HG03196 (cell line): ENCODE data around the gene ZNF165.
"Not testable (repeated sequence)": the region's sequence is repeated elsewhere in the genome, so short reads cannot be mapped to it uniquely, and the experiment has no call there.

Source experiments
- ATAC-seq: cut with Tn5 transposase; IDR thresholded peaks from one replicate; pipeline ENCODE4 v1.9.1; 2021; ENCODE audit not compliant: unreplicated experiment

Gene ZNF165

GRCh38 chr6:28080381-28080630 lies at the start of gene ZNF165:
TSS of gene ZNF165 (plus strand) at chr6:28080568. CDS start at chr6:28085481, 4,913 bp downstream.
- not testable (repeated sequence) for ATAC-seq

GRCh38 chr6:28053584-28053983 lies 26.8 kb upstream of the ZNF165 start:
- no peak for ATAC-seq

DNA sequence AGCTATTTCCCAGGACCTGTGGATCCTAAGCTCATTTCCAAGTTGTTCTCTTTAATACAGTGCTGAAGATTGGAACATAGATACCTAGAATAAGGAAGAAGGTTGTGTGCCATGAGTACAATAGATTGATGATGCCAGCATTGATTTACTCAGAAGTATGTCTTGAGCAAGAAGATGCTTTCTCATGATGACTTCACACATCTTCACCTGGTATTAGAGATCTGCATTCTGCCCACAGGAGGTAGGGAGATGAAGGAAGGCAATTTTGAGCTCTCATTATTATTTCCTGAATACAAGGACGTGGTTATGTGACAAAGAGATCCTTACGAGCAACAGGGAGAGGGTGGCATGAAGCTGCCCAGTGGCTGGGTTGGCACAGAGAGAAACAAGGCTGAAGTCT lies 20.0 kb upstream of the ZNF165 start:
- ATAC-seq: no peak

GRCh38 chr6:28064272-28064671 lies 16.1 kb upstream of the ZNF165 start:
- no peak for ATAC-seq

DNA sequence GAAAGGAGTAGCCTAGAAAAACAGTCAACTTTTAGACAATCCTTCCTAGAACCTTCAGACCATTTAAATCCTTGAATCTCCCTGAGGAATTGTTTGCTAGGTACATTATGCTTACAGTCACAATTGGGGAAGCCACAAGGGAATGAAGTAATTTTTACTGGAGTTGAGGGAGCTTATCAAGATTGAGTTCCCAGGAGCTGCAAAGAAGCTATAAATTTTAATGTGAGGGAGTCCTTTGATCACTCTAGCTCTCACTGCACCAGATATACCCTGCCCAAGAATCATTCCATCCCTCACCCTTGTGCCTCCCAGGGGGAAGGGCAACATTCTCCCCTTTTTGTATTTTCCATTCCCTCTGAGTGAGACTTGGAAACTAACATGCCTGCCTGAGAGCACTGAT lies 12.3 kb upstream of the ZNF165 start:
- no peak for ATAC-seq

DNA sequence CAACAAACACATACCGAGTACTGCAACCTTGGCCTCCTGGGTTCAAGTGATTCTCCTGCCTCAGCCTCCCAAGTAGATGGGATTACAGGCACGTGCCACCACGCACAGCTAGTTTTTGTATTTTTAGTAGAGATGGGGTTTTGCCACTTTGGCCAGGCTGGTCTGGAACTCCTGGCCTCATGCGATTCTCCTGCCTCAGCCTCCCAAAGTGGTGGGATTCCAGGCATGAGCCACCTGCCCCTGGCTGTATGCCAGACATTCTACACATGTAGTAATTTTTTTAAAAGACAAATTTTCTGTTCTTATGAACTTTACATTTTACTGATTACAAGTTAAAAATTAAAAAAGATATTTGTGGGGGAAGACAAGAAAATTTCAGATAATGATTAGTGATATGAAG lies 9.4 kb upstream of the ZNF165 start:
- ATAC-seq: not testable (repeated sequence)

DNA sequence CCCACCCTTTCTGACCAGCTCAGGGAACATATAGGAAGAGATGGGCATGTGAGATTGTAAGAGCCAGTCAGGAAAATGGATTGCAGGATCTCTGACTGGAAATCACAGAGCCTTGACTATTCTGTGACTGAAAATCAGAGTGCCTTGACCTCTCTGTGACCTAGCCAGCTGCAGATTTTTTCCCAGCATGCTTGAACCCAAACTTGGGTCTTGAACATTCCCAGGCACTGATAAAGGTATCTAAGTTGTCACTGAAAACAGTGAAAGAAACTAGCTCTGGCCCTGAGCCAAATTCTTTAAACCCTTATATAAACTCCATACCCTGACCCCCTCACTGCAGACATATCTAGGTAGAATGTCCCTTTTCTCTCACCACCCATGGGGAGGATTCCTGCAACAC lies 2.3 kb upstream of the ZNF165 start:
- ATAC-seq: no peak

DNA sequence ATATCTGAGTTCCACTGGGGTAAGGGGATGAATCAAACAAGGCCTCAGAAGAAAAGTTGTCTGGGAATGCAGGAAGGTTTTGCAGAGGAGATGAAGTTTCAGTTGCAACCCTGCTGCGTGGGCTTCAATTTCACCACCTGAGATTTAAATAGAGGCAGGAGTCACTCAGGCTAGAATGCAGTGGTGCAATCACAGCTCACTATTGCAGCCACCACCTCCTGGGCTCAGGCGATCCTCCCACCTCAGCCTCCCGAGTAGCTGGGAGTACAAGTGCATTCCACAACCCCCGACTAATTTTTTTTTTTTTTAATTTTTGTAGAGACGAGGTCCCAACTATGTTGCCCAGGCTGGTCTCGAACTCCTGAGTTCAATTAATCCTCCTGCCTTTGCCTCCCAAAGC lies 1.5 kb upstream of the ZNF165 start:
- ATAC-seq: no peak

GRCh38 chr6:28080631-28081485 lies 490 bp downstream of the ZNF165 start:
- peak; percentile 70 for ATAC-seq

DNA sequence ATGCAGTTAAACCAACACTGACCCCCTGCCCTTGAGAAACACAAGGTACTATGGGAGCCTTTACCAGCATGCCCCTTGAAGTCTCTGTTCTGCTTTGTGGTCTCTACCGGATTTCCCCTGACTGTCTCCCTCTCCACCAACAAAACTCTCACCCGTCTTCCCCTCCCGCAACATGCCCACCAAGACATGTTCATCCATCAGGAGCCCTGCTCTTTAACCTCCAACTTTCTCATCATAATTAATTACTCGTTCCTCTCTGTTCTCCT lies 1.1 kb downstream of the ZNF165 start:
- ATAC-seq: peak; percentile 53

DNA sequence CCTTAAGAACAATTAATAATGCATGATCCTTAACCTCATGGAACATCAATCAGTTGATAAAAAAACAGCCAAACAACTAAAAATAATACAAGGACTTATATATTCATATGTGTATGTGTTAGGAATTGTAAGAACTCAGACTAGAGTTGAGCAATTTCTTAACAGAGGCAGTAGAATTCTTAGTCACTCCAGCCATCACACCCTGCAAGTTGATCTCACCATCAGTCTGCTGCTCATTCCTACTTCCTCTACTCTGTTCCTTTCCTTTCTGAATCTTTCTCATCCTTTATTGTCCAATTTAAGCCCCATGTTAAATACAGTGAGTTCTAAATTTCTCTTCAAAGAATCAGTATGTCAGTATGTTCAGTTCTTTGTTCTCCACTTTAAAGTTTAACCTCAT lies 2.6 kb downstream of the ZNF165 start:
- ATAC-seq: no peak

DNA sequence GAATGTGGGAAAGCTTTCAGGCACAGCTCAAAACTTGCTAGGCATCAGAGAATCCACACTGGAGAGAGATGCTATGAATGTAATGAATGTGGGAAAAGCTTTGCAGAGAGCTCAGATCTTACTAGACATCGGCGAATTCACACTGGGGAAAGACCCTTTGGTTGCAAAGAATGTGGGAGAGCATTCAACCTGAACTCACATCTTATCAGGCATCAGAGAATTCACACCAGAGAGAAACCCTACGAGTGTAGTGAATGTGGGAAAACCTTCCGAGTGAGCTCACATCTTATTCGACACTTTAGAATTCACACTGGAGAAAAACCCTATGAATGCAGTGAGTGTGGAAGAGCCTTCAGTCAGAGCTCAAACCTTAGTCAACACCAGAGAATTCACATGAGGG lies 8.7 kb downstream of the ZNF165 start:
- ATAC-seq: no peak

DNA sequence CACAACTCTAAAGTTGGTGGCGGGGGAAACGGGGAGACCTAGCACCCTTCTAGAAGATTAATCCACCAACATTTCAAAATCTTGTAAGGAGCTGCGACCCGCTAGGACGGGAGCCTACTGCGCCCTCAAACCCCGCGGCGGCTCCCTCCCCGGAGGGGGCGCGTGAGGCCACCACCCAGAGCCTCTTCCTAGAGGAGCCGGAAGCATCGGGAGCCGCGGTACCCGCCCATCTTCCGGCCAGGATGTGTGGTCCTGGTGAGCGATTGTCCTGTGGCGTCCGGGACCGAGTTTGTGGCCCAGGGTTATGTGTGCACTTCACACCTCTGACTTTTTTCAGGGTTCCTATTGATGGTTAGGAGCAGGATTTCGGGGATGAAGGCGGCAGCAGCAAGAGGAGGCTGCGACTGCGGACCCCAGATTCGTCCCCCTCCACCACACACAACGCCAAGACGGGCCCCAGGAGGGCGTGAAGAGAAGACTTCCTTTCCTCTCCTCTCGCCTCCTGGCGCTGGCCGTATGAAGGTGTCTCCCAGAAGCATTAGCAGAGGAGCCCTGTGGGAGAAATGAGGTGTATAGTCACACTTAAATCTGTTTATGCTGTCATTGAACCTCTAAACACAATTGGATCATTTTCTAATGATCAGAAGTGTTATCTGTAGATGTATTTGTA lies 10.7 kb downstream of the ZNF165 start:
- ATAC-seq: no peak

DNA sequence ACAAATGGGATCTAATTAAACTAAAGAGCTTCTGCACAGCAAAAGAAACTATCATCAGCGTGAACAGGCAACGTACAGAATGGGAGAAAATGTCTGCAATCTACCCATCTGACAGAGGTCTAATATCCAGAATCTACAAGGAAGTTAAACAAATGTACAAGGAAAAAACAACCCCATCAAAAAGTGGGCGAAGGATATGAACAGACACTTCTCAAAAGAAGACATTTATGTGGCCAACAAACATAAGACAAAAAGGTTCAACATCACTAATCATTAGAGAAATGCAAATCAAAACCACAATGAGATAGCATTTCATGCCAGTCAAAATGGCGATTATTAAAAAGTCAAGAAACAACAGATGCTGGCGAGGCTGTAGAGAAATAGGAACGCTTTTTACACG lies 21.9 kb downstream of the ZNF165 start:
- not testable (repeated sequence) for ATAC-seq

GRCh38 chr6:28102699-28103098 lies 22.3 kb downstream of the ZNF165 start:
- ATAC-seq: not testable (repeated sequence)

DNA sequence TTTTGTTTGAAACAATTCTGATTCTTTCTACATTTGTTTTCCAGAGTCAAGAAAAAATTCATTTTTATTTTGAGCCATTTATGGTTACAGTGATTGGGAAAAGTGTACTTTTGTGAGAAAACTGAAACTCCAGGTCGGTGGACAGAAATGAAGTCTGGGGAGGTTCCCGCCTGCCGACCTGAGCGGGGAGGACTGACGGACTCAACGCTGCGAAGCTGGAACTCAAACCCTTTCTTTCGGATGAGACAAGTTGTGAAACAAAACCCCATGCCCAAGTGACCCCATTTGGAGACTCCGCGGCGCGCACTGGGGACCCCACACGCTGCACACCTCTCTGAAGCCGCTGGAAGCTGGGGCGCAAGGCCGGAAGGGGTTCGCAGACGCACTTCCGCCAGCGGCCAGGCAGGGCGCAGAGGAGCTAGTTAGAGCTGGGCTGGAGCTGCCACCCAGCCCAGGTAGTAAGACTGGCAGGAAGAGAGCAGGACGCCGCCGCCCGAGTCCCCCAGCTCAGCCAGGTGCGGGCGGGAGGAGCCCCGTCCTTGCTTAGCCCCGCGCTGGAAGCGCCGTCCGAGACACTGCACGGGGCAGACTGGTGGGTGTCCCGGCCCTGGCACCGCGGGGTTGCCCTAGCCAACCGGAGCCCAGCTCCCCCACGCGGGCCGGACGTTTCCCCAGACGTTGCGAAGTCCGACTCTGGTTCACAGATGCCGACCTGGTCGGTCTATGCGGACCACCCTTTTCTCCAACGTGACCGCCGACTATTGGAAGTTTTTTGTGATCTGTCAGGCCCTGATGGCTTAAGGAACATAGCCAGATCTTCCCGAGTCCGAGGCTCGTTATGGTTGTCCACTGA lies 24.2 kb downstream of the ZNF165 start:
- peak; percentile 97 for ATAC-seq

- no peak for ATAC-seq
Observed at GRCh38 chr6:28105245-28105639, 24.9 kb downstream of the ZNF165 start.

- ATAC-seq: no peak
Observed at GRCh38 chr6:28107506-28107905, 27.1 kb downstream of the ZNF165 start.

GRCh38 chr6:28111964-28112363 lies 31.6 kb downstream of the ZNF165 start:
- ATAC-seq: no peak

- no peak for ATAC-seq
Observed at GRCh38 chr6:28115799-28116198, 35.4 kb downstream of the ZNF165 start.

- ATAC-seq: no peak
Observed at GRCh38 chr6:28117386-28118050, 37.1 kb downstream of the ZNF165 start.

DNA sequence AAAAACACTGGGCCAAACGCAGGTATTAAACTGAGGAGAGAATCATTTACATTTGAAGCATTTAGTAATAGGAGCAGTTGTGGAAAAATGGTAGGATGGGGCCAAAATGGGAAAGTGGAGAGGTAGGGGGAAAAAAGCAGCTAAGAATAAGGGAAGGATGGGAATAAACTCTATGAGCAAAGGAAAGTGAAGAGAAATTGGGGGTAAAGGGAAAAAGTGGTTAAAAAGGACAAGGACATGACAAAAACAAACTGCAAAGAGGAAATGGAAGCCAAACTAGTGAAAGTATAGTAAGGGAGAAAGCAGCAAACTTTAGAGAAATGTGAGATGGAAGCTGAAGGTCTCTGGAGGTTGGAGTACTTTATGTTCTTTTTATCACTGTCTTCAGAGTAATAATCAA lies 37.8 kb downstream of the ZNF165 start:
- no peak for ATAC-seq
